Measurements from ENCODE around the gene SPEM1. TPM values are rescaled to one million over a fixed set of nuclear protein-coding genes. Genes with fewer than 3 reads are reported as not detected.

Gene SPEM1
- total and polyA plus RNA-seq, 8 donors = 0.20 TPM; not detected in 7

DNA sequence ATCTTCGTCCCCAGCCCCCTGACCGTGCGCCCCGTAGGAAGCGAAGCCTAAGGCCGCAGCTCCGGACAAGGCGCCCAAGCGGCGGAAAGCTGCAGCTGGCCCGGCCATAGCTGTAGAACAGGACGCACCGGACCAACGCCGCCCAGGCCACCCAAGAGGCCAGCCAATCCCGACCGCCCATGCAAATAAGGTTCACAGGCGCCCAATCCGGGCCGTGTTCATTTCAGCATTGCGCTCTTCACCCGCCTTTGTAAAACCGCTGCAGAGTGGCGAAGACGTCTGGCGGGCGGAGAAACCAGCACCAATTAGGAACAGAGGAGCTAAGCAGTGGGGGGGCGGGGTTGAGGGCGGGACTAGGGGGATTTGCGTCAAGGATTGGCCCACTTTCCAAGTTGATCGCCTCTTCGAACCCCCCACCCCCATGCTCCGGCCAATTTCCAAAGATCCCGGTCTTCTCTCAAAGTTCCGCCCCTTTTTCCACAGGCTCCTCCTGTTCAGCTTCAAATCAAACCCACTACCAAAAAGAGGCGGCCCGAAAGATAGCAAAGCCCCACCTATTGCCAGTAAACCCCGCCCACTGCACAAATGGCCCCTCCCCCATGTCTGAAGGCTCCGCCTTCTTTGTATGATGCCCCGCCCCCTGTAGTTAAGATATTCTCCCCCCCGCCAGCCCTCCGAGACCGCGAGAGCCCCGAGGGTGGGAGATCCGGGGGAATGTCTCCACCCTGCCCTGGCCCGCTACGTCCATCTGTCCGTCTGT, 16.0 kb upstream of the SPEM1 start, which contains the start of gene TMEM256:
TMEM256 (minus strand) TSS at position 121 of the 760 bp plus-strand sequence; CDS start at position 108, 13 bp downstream.
- Histone ChIP-seq H3K4me3 (peak within 1 kb of the TSS; percentile 71 to 80 (median 74)), H3K27me3 (peaks cover 0 to 13% (median 0%) of the 10 kb centered on the region in 3 donors), H3K4me1 (peaks cover 30 to 42% (median 36%) of the 10 kb centered on the region in 4 donors), H3K27ac (peak within 1 kb of the TSS; percentile 90 to 94 (median 93)), H3K9me3 (no peaks in the 10 kb centered on the region), H3K36me3 (peaks cover 0 to 9% (median 7%) of the 10 kb centered on the region in 4 donors)
- DNase-seq = peak; percentile 99 to 100
- 0 to 1% (median 1%) methylated on average over 42 to 49 of the region's 49 CpGs for WGBS, 5 donors
- peak in 2 of 4 donors; percentile 83 to 91 for TF ChIP-seq POLR2A (IDR thresholded peaks at IDR 0.05)
- TF ChIP-seq POLR2AphosphoS5 (IDR thresholded peaks at IDR 0.05) = peak; percentile 94 to 98 (median 96)
- TF ChIP-seq EP300 (IDR thresholded peaks at IDR 0.05) = no peak
- intact Hi-C loops (cut with DNase I; ENCODE audit: low total_unique reads) = no loop called here

DNA sequence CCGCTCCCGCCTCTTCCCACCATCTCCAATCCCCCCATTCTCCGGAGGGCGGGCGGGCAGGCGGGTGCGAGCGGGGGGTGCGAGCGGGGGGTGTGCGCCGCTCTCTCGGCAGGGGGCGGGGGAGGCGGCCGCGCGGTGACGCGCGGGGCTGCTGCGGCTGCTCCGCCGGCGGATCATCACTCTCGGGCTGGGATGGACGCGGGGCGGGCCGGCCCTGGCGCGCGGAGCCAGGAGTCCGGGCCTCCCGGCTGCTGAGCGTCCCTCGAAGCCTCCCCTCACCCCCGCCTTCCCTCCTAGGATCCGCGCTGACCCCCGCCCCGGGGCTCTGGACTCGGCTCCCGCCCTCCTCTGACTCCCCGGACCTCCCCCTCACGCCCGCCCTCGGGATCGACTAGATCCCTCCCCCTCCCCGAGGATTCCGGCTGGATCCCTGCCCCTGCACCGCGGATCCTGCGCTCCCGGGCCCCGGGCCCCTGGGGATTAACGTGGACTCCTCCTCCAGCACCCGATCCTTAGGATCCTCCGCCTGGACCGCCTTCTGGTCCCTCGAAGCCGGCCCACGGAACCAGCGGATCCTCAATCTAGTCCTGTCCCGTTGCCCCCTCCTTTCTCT, 15.3 kb upstream of the SPEM1 start:
- peak overlapping the region; percentile 63 to 94 (median 93) for H3K27ac ChIP-seq

DNA sequence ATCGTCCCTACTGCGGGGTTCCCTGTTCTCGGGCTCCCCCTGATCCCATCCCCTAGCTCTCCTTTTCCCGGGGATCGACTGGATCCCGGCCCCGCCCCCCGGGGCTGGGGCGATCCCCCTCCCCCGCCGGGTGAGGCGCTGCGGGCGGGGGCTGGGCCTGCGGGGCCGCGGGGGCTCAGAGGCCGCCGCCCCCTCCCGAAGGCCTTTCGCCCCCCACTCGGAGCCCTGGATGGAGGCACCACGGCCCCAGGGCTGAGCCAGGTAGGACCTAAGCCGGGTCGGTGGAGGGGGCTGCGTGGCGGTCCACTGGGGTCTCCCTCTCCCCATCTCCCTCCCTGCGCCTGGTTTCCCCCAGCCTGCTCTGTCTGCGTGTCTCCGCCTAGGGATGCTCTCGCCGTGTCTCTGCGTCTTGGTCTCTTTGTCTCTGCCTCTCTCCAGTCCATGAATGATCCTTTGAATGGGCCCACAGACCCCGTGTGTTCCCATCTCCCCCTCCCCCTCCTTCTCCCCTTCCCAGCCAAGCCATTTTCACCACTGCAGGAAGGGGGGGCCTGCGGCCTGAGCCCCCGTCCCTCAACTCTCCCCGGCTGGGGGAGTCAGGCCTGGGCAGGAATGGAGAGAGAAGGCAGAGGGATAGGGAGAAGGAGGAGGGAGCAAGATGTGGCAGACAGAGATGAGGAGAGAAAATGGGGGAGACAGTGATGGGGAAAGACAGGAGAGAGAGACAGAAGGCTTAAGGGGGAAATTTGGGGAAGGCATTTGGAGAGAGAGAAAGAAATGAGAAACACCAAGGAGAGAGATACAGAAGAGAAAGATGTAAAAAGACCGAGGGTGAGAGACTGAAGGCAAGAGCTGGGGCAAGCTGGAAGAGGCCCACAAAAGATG, 14.5 kb upstream of the SPEM1 start:
- 10 to 18% (median 12%) methylated on average over 25 to 38 of the region's 38 CpGs for WGBS, 5 donors
- no peaks in the 10 kb centered on the region for H3K9me3 ChIP-seq

More for the DNA sequence above, 15.3 kb upstream of the SPEM1 start:
- H3K4me1 ChIP-seq = peaks cover 30 to 42% (median 36%) of the 10 kb centered on the region in 4 donors
- H3K27me3 ChIP-seq = peaks cover 0 to 13% (median 0%) of the 10 kb centered on the region in 3 donors
- intact Hi-C loops (cut with DNase I; ENCODE audit: low total_unique reads) = no loop called here
- peak overlapping the region; percentile 71 to 80 (median 74) for H3K4me3 ChIP-seq
- DNase-seq = peak in 1 of 2 donors; percentile 60
- TF ChIP-seq POLR2AphosphoS5 (IDR thresholded peaks at IDR 0.05) (no peak), POLR2A (IDR thresholded peaks at IDR 0.05) (no peak), EP300 (IDR thresholded peaks at IDR 0.05) (no peak)
- TF ChIP-seq, protein P1, sequence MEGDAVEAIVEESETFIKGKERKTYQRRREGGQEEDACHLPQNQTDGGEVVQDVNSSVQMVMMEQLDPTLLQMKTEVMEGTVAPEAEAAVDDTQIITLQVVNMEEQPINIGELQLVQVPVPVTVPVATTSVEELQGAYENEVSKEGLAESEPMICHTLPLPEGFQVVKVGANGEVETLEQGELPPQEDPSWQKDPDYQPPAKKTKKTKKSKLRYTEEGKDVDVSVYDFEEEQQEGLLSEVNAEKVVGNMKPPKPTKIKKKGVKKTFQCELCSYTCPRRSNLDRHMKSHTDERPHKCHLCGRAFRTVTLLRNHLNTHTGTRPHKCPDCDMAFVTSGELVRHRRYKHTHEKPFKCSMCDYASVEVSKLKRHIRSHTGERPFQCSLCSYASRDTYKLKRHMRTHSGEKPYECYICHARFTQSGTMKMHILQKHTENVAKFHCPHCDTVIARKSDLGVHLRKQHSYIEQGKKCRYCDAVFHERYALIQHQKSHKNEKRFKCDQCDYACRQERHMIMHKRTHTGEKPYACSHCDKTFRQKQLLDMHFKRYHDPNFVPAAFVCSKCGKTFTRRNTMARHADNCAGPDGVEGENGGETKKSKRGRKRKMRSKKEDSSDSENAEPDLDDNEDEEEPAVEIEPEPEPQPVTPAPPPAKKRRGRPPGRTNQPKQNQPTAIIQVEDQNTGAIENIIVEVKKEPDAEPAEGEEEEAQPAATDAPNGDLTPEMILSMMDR (IDR thresholded peaks at IDR 0.05) = no peak
- H3K9me3 ChIP-seq = no peaks in the 10 kb centered on the region
- peaks cover 0 to 16% (median 14%) of the 10 kb centered on the region in 4 donors for H3K36me3 ChIP-seq
- WGBS, 5 donors = 0 to 2% (median 1%) methylated on average over 17 to 64 of the region's 65 CpGs

DNA sequence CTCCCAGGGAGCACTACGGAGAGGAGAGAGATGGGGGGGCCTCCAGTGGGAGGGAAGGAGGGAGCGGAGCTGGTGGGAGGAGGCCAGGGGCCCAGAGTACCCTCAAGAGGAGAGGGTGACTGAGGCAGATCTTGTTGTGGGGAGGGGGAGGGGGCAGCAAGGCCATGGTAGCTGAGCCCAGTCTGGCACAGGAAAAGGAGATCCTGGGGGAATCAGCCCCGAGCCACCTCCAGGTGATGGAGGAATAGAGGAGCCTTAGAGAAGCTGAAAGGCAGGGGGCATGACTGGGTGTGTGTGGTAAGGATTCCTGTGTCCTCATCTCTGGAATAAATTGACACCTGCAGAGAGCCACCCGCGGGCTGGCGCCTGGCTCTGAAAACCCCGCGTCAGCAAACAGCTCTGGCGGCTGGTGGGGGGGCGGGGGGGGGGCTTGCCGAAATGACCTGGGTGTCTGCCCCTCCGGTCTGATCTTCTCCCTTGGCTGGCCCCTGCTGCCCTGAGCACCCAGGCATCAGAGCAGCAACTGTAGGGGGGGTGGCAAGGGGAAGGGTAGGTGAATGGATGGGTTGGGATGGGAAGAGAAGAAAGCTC, 13.8 kb upstream of the SPEM1 start:
- H3K27me3 ChIP-seq = peaks cover 0 to 13% (median 0%) of the 10 kb centered on the region in 3 donors
- no peak for DNase-seq
- intact Hi-C loops (cut with DNase I; ENCODE audit: low total_unique reads) = no loop called here
- peaks cover 30 to 42% (median 34%) of the 10 kb centered on the region in 4 donors for H3K4me1 ChIP-seq
- peak overlapping the region in 1 of 4 donors; percentile 74 for H3K4me3 ChIP-seq
- no peaks in the 10 kb centered on the region for H3K9me3 ChIP-seq
- TF ChIP-seq POLR2AphosphoS5 (IDR thresholded peaks at IDR 0.05) (no peak), EP300 (IDR thresholded peaks at IDR 0.05) (no peak)
- 34 to 52% (median 47%) methylated on average over 7 to 12 of the region's 12 CpGs for WGBS, 5 donors
- peak overlapping the region in 2 of 5 donors; percentile 90 to 94 for H3K27ac ChIP-seq
- H3K36me3 ChIP-seq = peaks cover 0 to 25% (median 19%) of the 10 kb centered on the region in 4 donors

More for the DNA sequence above, 14.5 kb upstream of the SPEM1 start:
- Histone ChIP-seq H3K4me1 (peaks cover 30 to 42% (median 36%) of the 10 kb centered on the region in 4 donors), H3K27me3 (peaks cover 0 to 13% (median 0%) of the 10 kb centered on the region in 3 donors), H3K36me3 (peaks cover 0 to 23% (median 18%) of the 10 kb centered on the region in 4 donors), H3K27ac (peak overlapping the region; percentile 47 to 94 (median 93)), H3K4me3 (peak overlapping the region; percentile 71 to 80 (median 74))
- TF ChIP-seq, protein P1 (IDR thresholded peaks at IDR 0.05) = no peak
- TF ChIP-seq POLR2AphosphoS5 (IDR thresholded peaks at IDR 0.05) = no peak
- TF ChIP-seq POLR2A (IDR thresholded peaks at IDR 0.05) = no peak
- TF ChIP-seq EP300 (IDR thresholded peaks at IDR 0.05) = no peak
- peak in 1 of 2 donors; percentile 60 for DNase-seq
- intact Hi-C loops (cut with DNase I; ENCODE audit: low total_unique reads) = no loop called here

All from stomach (tissue), 9 donors.